ENCODE measurements around the gene NUCB2.

DNA sequence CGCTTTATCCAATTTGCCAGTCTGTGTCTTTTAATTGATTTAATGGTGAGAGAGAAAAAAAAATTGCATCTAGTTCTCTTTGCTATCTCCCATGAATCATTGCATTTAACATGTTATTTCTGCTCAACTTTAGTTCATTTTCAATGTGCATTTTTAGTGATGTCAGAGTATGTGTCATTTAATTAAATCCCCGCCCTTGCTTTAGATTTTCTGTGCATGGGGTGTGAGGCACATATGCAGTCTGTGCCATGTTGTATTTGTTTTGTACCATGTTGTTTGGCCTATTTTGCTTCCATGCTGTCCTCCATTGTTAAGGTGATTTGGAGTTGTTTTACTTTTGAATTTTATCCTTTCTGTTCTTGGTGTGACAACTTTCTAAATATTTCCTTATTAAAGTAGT is 66.7 kb downstream of the NUCB2 start:
- TF ChIP-seq, protein P1, sequence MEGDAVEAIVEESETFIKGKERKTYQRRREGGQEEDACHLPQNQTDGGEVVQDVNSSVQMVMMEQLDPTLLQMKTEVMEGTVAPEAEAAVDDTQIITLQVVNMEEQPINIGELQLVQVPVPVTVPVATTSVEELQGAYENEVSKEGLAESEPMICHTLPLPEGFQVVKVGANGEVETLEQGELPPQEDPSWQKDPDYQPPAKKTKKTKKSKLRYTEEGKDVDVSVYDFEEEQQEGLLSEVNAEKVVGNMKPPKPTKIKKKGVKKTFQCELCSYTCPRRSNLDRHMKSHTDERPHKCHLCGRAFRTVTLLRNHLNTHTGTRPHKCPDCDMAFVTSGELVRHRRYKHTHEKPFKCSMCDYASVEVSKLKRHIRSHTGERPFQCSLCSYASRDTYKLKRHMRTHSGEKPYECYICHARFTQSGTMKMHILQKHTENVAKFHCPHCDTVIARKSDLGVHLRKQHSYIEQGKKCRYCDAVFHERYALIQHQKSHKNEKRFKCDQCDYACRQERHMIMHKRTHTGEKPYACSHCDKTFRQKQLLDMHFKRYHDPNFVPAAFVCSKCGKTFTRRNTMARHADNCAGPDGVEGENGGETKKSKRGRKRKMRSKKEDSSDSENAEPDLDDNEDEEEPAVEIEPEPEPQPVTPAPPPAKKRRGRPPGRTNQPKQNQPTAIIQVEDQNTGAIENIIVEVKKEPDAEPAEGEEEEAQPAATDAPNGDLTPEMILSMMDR (conservative IDR thresholded peaks at IDR 0.05; ENCODE audit: low read length) = no peak
- TF ChIP-seq EZH2phosphoT487 (IDR thresholded peaks at IDR 0.05; ENCODE audit: borderline replicate concordance) = no peak

All from Loucy (cell line).